ENCODE measurements around the gene USP6NL.

GRCh38 chr10:11597470-11597869 is 14.0 kb downstream of the USP6NL start:
- TF ChIP-seq CTCF (conservative IDR thresholded peaks at IDR 0.05; ENCODE audit: low read length) (no peak), EZH2phosphoT487 (IDR thresholded peaks at IDR 0.05; ENCODE audit: borderline replicate concordance) (no peak)
